H9 (cell line): ENCODE data around the gene IREB2. TPM values are rescaled to one million over a fixed set of nuclear protein-coding genes. Genes with fewer than 3 reads are reported as not detected.

Experiments
- DNase-seq: peaks from one replicate; pipeline ENCODE4 v3.0.0-alpha.2; 2017
- H2AFZ ChIP-seq: one replicate; pipeline ENCODE4 v1.6.1; 2013; ENCODE audit warnings: mild to moderate bottlenecking, low read length, control low read depth, moderate library complexity
- H2AK5ac ChIP-seq: 2 replicates; pipeline ENCODE4 v1.6.1; 2013; ENCODE audit warnings: low read length, control low read depth, mixed read lengths; ENCODE audit not compliant: insufficient read length
- H2BK120ac ChIP-seq: one replicate; pipeline ENCODE4 v1.6.1; 2013; ENCODE audit warnings: low read depth, mild to moderate bottlenecking, low read length, control low read depth, inconsistent platforms; ENCODE audit not compliant: poor library complexity, severe bottlenecking
- H2BK12ac ChIP-seq: 2 replicates; pipeline ENCODE4 v1.6.1; 2013; ENCODE audit warnings: low read length, control low read depth, mixed read lengths, low read depth; ENCODE audit not compliant: insufficient read length
- H2BK15ac ChIP-seq: 2 replicates; pipeline ENCODE4 v1.6.1; 2013; ENCODE audit warnings: low read depth, low read length, control low read depth
- H2BK20ac ChIP-seq: one replicate; pipeline ENCODE4 v1.6.1; 2013; ENCODE audit warnings: low read depth, mild to moderate bottlenecking, low read length, control low read depth, inconsistent platforms; ENCODE audit not compliant: poor library complexity, severe bottlenecking
- H2BK5ac ChIP-seq: 2 replicates; pipeline ENCODE4 v1.6.1; 2013; ENCODE audit warnings: low read length, control low read depth, mixed read lengths; ENCODE audit not compliant: insufficient read length
- H3K14ac ChIP-seq: 2 replicates; pipeline ENCODE4 v1.6.1; 2013; ENCODE audit warnings: low read length, control low read depth; ENCODE audit not compliant: insufficient read depth
- H3K18ac ChIP-seq: 2 replicates; pipeline ENCODE4 v1.6.1; 2013; ENCODE audit warnings: low read depth, mild to moderate bottlenecking, mixed read lengths, low read length, control low read depth; ENCODE audit not compliant: insufficient read length
- H3K23ac ChIP-seq: 2 replicates; pipeline ENCODE4 v1.6.1; 2013; ENCODE audit warnings: low read length, control low read depth, mixed read lengths, low read depth; ENCODE audit not compliant: insufficient read length
- H3K23me2 ChIP-seq: 2 replicates; pipeline ENCODE4 v1.6.1; 2013; ENCODE audit warnings: low read depth, mild to moderate bottlenecking, mixed read lengths, low read length, control low read depth; ENCODE audit not compliant: insufficient read length, poor library complexity, severe bottlenecking
- H3K27ac ChIP-seq: 2 replicates; pipeline ENCODE4 v1.5.1; 2013; ENCODE audit warnings: low read length, control low read depth, mixed read lengths, low read depth; ENCODE audit not compliant: insufficient read length
- H3K27me3 ChIP-seq: 2 replicates; pipeline ENCODE4 v1.6.1; 2013; ENCODE audit warnings: low read length, control low read depth, inconsistent platforms; ENCODE audit not compliant: insufficient read depth
- H3K4ac ChIP-seq: 2 replicates; pipeline ENCODE4 v1.6.1; 2013; ENCODE audit warnings: low read depth, mild to moderate bottlenecking, control low read depth, inconsistent platforms, low read length, moderate library complexity
- H3K4me1 ChIP-seq: 2 replicates; pipeline ENCODE4 v1.6.1; 2013; ENCODE audit warnings: low read length, control low read depth, inconsistent platforms; ENCODE audit not compliant: insufficient read depth
- H3K4me2 ChIP-seq: 2 replicates; pipeline ENCODE4 v1.6.1; 2013; ENCODE audit warnings: low read length, control low read depth, mixed read lengths; ENCODE audit not compliant: insufficient read length, insufficient read depth
- H3K56ac ChIP-seq: 2 replicates; pipeline ENCODE4 v1.6.1; 2013; ENCODE audit warnings: low read depth, mild to moderate bottlenecking, mixed read lengths, low read length, control low read depth; ENCODE audit not compliant: insufficient read length
- H3K79me1 ChIP-seq: 2 replicates; pipeline ENCODE4 v1.6.1; 2013; ENCODE audit warnings: low read depth, mild to moderate bottlenecking, moderate library complexity, low read length, control low read depth, inconsistent platforms; ENCODE audit not compliant: insufficient read depth, poor library complexity, severe bottlenecking
- H3K79me2 ChIP-seq: 2 replicates; pipeline ENCODE4 v1.6.1; 2013; ENCODE audit warnings: low read length, control low read depth, inconsistent platforms; ENCODE audit not compliant: insufficient read depth
- H3K9ac ChIP-seq: 2 replicates; pipeline ENCODE4 v1.6.1; 2013; ENCODE audit warnings: low read length, control low read depth, mixed read lengths; ENCODE audit not compliant: insufficient read length; ENCODE audit errors: extremely low read depth
- H3K9me3 ChIP-seq: one replicate; pipeline ENCODE4 v1.6.1; 2013; ENCODE audit warnings: low read depth, low read length, inconsistent platforms; ENCODE audit not compliant: control insufficient read depth
- H3T11ph ChIP-seq: one replicate; pipeline ENCODE4 v1.6.1; 2013; ENCODE audit warnings: mild to moderate bottlenecking, low read length, control low read depth, inconsistent platforms
- H4K20me1 ChIP-seq: one replicate; pipeline ENCODE4 v1.6.1; 2013; ENCODE audit not compliant: control insufficient read depth, insufficient read length, insufficient read depth
- H4K5ac ChIP-seq: 2 replicates; pipeline ENCODE4 v1.6.1; 2013; ENCODE audit warnings: low read depth, mild to moderate bottlenecking, mixed read lengths, low read length, control low read depth; ENCODE audit not compliant: insufficient read length
- H4K8ac ChIP-seq: replicated peaks from 2 replicates; pipeline ENCODE4 v1.6.1; 2013; ENCODE audit warnings: low read length, control low read depth, mixed read lengths, low read depth; ENCODE audit not compliant: insufficient read length
- H4K91ac ChIP-seq: 2 replicates; pipeline ENCODE4 v1.6.1; 2013; ENCODE audit warnings: low read depth, mild to moderate bottlenecking, moderate library complexity, mixed read lengths, low read length, control low read depth; ENCODE audit not compliant: insufficient read length
- H3K27ac Mint-ChIP-seq, 3 experiments: 2 replicates in 2 of 3; 3 replicates in 1 of 3; pipeline ENCODE4 v1.8.0; 2020 to 2021; ENCODE audit warnings: mixed read lengths in 3 of 3, mild to moderate bottlenecking in 1 of 3, moderate library complexity in 1 of 3
- H3K27me3 Mint-ChIP-seq: 2 replicates; pipeline ENCODE4 v1.8.0; 2021; ENCODE audit warnings: low read depth, mild to moderate bottlenecking, moderate library complexity, mixed read lengths
- H3K36me3 Mint-ChIP-seq, 3 experiments: 2 replicates in 2 of 3; 3 replicates in 1 of 3; pipeline ENCODE4 v1.8.0; 2020 to 2021; ENCODE audit warnings: low read depth in 3 of 3, mixed read lengths in 3 of 3; ENCODE audit not compliant: insufficient read depth in 1 of 3
- H3K4me1 Mint-ChIP-seq, 2 experiments: 2 replicates each; pipeline ENCODE4 v1.8.0; 2020; ENCODE audit warnings: mixed read lengths in 2 of 2
- H3K4me3 Mint-ChIP-seq, 2 experiments: 2 replicates in 1 of 2; 3 replicates in 1 of 2; pipeline ENCODE4 v1.8.0; 2020 to 2021; ENCODE audit warnings: mild to moderate bottlenecking in 2 of 2, mixed read lengths in 2 of 2, moderate library complexity in 1 of 2
- H3K9me3 Mint-ChIP-seq, 2 experiments: 2 replicates in 1 of 2; 3 replicates in 1 of 2; pipeline ENCODE4 v1.8.0; 2020; ENCODE audit warnings: mild to moderate bottlenecking in 2 of 2, mixed read lengths in 2 of 2, moderate library complexity in 1 of 2
- CTCF ChIP-seq: fragments of 200-600 bp; sonication (generic); conservative IDR thresholded peaks from 3 replicates; pipeline ENCODE4 v1.8.0; 2021; ENCODE audit warnings: antibody characterized with exemption, mild to moderate bottlenecking
- WGBS: extraction: QIAGEN DNeasy Blood & Tissue Kit; methylation state at CpG from one replicate; pipeline ENCODE4 v1.1.7; 2013; ENCODE audit warnings: missing lambda C conversion rate, low lambda C conversion rate, mixed read lengths; ENCODE audit not compliant: insufficient read length; ENCODE audit errors: extremely low coverage; 5-methylcytosine and 5-hydroxymethylcytosine counted together
- total RNA-seq: library from RNA; stranded (reverse); gene quantifications from 2 replicates; pipeline ENCODE4 v1.2.1, GENCODE V29; 2021

Gene IREB2
- total RNA-seq, 1 experiment from 2014 or later: 87.6 TPM

GRCh38 chr15:78396976-78397375 lies 41.0 kb upstream of the IREB2 start:
- H3K9ac ChIP-seq: no peak overlapping the region
- H2BK5ac ChIP-seq: no peak overlapping the region
- Mint-ChIP-seq H3K36me3 (no peaks in the 10 kb centered on the region), H3K9me3 (no peaks in the 10 kb centered on the region; a peak in 1 of 5 replicates), H3K27me3 (no peaks in the 10 kb centered on the region; the same call in 1 of the 2 replicates), H3K27ac (peak overlapping the region in 1 of 3 experiments; percentile 60; a peak in 1 of 7 replicates), H3K4me1 (peaks cover 58 to 66% of the 10 kb centered on the region in 2 experiments), H3K4me3 (no peak overlapping the region)
- H2AK5ac ChIP-seq: no peak overlapping the region
- no peak overlapping the region for H2BK20ac ChIP-seq
- no peak overlapping the region for H3K56ac ChIP-seq
- H3K4me1 ChIP-seq: peaks cover 3% of the 10 kb centered on the region; the same call in 1 of the 2 replicates
- H4K5ac ChIP-seq: no peak overlapping the region
- H3K23me2 ChIP-seq: no peaks in the 10 kb centered on the region
- no peak overlapping the region for H2AFZ ChIP-seq
- H4K8ac ChIP-seq: no peak overlapping the region
- H3T11ph ChIP-seq: no peak overlapping the region
- H2BK120ac ChIP-seq: no peak overlapping the region
- DNase-seq: peak; percentile 64
- no peaks in the 10 kb centered on the region for H4K20me1 ChIP-seq
- WGBS: no CpG with 5 or more reads among the region's 9 CpGs
- no peak overlapping the region for H3K4ac ChIP-seq
- no peaks in the 10 kb centered on the region for H3K79me2 ChIP-seq
- H2BK15ac ChIP-seq: no peak overlapping the region
- H3K79me1 ChIP-seq: no peaks in the 10 kb centered on the region
- no peak overlapping the region for H4K91ac ChIP-seq
- no peaks in the 10 kb centered on the region for H3K27me3 ChIP-seq
- H3K23ac ChIP-seq: no peak overlapping the region
- no peak overlapping the region for H3K27ac ChIP-seq
- no peak overlapping the region for H3K14ac ChIP-seq
- TF ChIP-seq CTCF: peak; percentile 69
- no peak overlapping the region for H3K18ac ChIP-seq
- no peaks in the 10 kb centered on the region for H3K9me3 ChIP-seq
- H2BK12ac ChIP-seq: no peak overlapping the region
- no peak overlapping the region for H3K4me2 ChIP-seq
